T-helper 2 cell (primary cell): ENCODE results near the gene ARSD.
"Not testable (repeated sequence)": the region's sequence is repeated elsewhere in the genome, so short reads cannot be mapped to it uniquely, and the experiment has no call there.

Experiments
- DNase-seq, 5 experiments: peaks; one replicate each; pipeline versions ENCODE4 v3.0.0 to v3.0.0-alpha.2; 2012 to 2022

The ARSD gene

DNA sequence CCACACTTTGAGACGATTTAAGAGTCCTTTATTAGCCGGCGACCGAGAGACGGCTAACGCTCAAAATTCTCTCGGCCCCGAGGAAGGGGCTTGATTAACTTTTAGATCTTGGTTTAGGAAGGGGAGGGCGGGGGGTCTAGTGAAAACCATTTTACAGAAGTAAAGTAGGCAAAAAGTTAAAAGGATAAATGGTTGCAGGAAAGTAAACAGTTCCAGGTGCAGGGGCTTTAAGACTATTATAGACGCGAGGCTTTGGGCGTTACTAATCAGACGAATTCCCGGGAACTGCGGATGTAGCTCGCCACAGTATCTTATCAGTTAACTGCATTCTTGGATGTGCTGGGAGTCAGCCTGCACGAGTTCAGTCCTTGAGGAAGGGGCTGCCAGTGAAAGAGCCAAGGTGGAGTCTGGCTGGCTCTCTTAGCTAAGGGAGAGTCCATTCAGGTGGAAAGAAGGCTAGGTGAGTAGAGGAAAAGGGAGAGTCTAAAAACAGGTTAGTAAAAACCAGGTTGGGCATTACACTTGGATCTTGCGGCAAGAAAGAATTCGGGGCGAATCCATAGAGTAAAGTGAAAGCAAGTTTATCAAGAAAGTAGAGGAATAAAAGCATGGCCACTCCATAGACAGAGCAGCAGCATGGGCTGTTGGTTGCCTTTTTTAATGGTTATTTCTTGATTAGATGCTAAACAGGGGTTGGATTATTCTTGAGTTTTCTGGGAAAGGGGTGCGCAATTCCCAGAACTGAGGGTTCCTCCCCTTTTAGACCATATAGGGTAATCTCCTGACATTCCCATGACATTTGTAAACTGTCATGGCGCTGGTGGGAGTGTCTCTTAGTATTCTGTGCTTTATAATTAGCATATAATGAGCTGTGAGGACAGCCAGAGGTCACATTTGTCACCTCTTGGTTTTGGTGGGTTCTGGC is 38.3 kb downstream of the ARSD start:
- DNase-seq: not testable (repeated sequence)

DNA sequence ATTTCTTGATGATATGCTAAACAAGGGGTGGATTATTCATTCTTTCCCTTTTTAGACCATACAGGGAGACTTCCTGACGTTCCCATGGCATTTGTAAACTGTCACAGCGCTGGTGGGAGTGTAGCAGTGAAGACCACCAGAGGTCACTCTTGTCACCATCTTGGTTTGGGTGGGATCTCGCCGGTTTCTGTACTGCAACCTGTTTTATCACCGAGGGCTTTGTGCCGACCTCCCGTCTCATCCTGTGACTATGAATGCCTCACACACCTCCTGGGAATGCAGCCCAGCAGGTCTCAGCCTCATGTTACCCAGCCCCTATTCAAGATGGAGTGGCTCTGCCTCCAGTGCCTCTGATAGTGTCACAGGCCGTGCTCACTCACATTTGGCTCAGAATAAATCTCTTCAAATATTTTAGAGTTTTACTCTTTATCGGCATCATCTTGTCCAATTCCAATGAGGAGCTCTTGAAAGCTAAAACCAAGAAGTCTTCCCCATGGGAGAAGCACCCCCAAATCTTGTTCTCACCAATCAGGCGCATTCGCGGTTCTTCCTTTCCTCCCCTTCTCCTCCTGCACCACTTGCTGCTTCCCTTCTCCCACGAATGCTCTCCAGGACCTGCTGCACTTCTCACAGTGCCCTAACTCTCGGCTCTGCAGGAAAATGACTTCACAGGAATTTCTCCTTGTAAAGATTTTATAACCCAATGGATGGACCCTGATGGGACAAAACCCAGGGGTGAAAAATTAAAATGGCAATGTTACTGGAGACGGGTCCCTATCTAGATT is 39.2 kb downstream of the ARSD start:
- DNase-seq: not testable (repeated sequence)

DNA sequence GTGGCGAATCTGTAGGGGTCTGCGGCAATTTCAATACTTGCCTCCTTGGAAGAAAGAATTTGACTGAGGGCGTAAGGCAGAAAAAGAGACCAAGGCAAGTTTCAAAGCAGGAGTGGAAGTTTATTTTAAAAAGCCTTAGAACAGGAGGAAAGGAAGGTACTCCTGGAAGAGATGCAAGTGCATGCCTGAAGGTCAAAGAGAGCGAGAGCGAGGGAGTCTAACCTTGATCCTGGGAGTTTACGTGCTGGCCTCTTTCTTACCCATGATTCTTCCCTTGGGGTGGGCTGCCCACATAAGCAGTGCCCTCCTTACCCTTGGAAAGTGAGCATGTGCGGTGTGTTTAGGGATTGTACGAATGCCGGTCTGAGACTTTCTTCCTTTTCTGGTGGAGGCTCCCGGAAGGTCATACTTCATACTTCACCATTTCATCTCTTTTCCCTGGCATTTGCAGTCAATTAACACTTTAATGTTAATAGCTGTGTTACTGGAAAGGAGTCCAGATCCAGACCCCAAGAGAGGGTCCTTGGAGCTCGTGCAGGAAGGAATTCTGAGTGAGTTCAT is 40.0 kb downstream of the ARSD start:
- DNase-seq: no peak

DNA sequence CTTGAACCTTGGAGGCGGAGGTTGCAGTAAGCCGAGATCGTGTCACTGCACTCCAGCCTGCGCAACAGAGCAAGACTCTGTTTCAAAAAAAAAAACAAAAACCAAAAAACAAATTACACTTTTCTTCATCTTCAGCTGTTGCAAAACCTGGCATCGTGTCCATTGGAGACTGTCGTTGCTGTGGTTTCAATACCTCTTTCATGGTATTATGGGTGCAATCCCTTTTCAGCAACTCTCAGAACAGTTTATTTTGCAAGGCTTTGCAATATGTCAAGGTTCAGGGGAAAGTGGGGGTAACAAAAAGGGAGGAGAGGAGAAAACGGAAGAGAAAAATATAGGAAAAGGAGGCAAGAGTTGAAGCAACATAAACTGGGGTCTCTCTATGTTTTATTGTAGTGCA is 40.8 kb downstream of the ARSD start:
- no peak for DNase-seq

DNA sequence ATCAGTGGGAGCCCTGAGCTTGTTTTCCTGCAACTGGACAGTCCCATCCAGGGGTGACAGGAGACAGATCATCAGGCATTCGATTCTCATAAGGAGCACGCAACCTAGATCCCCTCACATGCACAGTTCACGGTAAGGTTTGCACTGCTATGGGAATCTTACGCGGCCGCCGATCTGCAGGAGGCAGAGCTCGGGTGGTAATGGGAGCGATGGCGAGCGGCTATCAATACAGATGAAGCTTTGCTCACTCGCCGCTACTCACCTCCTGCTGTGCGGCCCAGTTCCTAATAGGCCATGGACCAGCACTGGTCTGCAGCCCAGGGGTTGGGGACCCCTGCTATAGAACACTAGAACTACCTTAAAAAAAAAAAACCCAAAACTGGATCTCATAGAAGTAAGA is 45.4 kb downstream of the ARSD start:
- DNase-seq: no peak

DNA sequence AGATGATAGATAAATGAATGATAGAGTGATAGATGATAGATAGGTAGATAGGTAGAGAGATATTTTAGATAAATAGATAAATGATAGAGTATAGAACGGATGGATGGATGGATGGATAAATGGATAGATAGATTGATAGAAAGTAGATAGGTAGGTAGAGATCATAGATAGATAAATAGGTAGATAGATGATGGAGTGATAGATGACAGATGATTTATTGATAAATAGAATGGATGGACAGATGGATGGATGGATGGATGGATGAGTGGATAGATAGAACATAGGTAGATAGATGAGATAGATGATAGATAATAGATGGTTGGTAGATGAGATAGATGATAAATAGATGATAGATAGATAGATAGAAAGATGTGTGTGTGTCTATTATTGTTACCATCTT is 49.5 kb downstream of the ARSD start:
- DNase-seq: no peak

DNA sequence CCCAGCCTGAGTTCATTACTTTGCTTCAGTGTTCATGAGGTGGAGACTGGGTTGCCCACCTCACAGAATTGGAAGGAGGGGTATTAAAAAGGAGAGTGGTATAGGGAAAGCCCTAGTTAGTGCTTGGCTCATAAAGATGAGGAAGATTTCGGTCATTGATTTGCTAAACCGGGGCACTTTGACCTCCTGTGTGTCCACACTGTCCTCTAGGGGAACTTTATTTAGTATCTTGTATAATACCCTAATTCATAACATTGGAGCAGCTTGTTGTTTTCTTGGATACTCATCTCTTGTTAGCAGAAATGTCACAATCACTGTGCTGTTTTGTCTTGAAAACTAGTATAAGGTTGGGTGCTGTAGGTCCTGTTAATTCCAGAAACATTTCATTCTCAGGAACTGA is 50.6 kb downstream of the ARSD start:
- no peak for DNase-seq

DNA sequence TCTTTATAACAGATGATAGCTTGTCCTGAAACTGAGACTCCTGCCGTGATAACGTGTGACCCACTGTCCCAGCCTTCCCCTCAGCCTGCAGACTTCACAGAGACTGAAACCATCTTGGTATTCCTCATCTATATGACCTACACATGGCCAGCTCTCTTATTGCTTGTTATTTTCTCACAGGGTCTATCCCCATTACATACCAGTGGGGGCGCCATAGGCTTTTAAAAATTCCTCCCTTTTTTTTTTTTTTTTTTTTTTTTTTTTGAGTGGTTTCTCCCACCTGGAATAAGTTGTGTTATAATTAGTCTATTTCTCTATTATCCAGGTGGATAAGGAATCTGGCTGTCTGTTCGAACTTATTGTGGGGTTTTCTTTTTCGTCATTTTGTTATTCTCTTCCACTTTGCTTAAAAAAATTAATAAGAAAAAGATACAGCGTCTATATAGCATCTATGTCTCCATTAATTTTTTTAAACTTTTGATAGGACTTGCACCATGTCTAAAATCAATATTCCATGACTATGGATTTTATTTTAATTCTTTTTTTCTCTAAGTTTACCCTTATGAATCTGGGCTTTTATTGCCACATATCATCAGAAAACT is 53.2 kb downstream of the ARSD start:
- DNase-seq: no peak

DNA sequence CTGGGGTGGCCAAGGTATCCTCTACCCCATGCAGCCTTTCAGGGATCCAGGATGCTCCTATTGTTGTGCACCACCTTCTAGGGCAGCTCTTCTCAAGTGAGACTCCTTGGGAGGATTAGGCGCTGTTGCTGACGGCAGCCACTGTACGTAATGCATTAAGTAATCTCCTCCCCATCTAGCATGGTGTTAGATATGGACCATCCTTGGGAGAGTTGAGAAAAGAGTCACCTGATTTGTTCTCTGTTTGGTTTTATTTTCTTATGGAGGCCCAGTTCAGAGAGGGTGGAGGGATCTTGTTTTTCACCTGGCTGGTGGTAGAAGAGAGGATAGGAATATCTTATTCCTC is 54.0 kb downstream of the ARSD start:
- DNase-seq: no peak

DNA sequence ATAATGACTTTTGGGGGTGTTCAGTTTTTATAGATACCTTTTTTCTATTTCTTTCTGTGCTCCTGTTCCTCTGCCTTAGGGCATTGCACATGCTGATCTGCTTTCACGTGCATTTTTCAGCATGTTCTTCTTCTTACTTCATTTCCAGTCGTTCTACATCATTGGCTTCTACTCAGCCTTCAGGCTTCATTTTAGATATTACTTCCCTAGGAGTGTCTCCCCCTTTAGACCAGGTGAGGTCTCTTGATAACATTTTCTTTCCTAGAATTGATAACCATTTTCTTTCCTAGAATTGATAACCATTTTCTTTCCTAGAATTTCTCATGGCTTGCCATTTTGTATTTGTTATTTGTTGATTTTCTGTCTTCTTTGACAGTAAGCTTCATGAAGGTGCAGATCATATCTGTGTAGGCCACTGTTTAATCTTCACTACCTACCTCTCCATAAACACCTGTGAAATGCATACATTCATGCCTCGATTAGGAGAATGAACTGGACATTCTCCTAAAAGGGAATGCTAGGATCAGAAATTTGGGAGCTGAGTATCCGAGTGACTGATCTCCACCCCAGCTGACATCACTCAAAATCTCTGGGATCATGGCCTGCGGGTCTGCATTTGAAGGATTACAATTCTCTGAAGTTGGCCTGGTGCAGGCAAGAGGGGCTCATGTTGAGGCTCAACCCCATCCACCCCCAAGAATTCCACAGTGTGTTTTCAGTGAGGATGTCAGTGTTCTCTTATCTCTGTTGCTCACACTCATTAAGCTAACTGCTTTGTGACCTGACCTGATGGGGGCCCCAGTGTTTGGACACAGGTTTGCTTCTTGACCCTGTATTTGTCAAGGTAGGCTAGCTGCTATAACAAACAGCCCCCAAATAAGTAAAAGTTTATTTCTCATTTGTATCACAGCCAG is 54.7 kb downstream of the ARSD start:
- DNase-seq: no peak

DNA sequence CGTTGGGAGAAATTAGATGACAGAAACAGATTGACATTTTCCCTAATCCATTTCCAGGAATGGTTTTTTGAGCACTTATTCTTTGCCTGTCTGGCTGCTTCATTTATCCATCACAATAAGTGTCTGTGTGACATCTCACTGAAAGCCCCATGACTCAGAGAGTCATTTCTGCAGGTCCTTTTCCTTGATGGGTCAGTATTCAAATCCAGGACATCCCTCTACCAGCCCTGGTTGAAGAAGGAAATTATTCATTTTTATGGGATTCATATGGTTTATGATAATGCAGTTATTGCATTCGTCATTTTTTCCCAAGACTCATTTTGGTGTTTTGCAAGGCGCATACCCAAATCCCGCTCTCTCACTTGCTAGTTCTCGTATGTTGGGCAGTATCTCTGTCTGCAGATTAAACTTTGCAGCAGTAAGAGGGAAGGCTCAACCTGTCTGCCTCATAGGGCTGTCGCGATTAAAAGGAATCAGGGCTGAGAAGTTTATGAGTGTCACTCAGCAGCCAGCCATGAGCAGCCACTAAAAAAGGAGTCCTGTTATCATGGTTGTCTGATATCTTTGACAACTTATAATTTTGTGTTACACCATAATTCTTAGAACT is 56.4 kb downstream of the ARSD start:
- no peak for DNase-seq

DNA sequence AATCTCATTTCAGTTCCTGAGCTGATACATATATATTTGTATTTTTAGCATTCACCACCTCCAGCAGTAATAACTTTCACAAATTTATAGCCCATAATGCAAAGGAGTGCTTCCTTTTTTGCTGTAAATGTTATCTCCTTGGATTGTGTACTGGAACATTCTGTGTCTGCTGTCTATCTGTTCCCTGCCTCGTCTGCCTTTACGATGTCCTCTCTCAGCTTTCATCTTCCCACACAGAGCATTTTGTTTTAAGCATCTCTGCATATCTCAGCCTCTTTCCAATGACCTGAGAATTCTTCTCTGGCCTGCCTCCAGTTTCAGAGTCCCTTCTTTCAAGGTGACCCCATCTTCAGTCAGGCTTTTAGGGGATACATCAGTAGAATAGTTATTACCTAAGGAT is 57.3 kb downstream of the ARSD start:
- no peak for DNase-seq

DNA sequence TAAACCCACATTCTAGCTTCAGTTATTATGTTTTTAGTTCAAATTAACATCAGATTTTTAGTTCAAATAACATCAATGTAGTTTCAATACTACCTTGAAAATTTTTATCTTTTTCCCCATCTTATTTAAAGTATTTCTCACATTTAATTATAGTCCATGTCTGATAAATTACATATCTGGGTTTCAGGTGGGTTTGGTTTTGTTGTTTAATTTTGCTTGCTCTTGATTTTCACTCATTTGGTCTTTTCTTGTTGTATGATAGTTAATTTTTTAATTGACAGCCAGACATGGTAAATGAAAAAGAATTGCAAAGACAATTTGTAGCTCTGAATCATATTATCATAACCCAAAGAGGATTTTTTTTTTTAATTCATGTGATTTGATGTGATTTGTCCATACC is 58.5 kb downstream of the ARSD start:
- DNase-seq: no peak

DNA sequence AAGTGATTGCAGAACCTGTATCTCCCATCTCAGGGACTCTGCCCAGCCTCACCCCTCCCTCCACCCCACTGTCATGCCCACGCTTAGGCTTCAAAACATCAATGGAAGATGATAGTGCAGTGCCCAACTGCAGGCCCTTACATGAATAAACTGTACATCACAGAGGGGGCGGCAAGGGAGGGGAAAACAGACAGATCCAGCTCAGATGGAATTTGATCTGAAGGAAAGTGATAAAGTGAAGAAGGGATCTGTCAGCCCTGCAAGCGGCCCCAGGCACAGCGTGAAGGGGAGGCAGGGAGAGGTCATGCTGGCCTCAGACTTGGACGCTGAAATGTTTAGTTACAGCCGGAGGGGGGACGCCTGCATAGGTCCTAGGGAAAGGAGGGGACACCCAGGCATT is 61.9 kb downstream of the ARSD start:
- no peak for DNase-seq

DNA sequence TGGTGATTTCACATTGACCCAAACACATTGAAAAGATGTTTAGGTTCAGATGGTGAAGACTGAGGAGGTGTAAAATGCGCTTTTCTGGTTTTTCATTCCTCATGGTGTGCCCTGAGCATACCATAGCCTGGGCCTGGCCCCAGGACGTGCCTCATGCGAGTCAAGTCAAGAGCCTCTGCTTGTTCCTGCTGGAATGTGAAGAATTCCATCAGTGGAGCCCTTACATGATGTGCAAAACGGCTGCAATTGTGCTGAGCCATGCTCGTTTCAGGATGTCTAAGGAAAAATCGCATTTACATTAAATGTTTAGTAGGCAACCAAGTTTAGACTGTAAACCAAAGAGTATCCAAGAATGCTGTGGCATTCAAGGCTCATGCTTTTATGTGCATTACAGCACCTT is 65.5 kb downstream of the ARSD start:
- no peak for DNase-seq

DNA sequence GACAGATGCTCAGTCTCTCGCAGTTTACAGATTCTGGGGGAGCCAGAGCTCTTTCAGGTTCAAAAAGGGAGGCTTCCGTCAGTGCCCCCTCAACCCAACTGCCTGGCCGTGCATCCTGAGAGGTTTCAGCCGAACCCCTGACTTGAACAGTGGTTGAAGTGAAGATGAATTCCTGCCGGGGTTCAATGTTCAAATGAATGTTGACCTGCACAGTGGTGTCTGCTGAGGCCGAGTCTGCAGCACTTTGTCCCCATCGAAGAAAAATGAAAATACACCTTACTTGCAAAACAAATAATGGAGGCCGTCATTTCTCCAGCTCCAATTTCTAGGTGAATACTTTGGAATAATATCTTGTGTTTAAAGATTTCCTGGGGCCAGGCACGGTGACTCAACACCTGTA is 66.7 kb downstream of the ARSD start:
- DNase-seq: no peak

DNA sequence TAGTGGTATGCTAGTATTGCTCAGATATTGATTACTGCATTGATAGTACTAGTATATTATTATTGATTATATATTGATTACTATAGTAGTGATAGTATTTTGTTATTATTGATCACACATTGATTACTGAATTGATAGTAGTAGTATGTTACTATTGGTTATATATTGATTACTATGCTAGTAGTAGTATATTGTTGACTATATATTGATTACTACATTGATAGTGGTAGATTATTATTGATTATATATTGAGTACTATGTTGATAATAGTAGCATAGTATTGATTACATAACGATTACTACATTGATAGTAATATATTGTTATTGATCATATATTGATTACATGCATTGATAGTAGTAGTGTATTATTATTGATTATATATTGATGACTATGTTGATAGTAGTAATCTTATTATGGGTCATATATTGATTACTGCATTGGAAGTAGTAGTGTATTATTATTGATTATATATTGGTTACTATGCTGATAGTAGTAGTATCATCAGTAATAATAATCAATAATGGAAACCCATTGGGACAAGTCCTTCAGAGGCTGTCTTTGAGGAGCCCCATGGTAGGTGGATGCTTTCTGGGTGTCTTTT is 69.8 kb downstream of the ARSD start:
- no peak for DNase-seq

DNA sequence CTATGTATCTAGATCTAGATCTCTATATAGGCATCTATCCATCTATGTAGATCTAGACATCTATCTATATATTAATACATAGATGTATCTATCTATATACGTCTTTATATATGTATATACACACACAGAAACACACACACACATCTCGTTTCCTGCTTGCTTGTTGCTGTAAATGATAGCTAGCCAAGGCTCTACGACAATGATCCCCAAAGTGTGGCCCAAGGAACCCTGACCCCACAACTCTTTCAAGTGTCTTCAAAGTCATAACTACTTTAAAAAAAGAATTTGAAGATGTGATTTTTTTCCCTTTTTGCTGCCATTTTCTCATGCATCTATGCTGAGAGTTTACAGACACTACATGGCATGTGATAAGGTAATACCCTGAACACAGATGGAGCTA is 71.6 kb downstream of the ARSD start:
- DNase-seq: no peak

DNA sequence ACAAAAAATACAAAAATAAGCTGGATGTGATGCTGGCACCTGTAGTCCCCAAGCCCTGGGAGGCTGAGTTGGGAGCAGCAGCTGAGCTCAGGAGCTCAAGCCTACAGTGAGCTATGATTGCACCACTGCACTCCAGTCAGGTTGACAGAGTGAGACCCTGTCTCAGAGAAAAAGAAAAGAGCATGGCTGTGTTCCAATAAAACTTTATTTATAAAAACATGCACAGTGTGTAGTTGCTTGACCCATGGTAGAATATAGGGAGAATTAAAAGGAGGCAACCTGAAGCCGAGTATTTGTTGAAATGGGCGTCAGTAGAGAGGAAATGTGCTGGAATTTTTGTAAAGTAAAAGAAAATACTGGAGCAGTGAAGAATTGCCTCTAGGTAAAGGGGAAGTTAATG is 73.4 kb downstream of the ARSD start:
- DNase-seq: no peak

DNA sequence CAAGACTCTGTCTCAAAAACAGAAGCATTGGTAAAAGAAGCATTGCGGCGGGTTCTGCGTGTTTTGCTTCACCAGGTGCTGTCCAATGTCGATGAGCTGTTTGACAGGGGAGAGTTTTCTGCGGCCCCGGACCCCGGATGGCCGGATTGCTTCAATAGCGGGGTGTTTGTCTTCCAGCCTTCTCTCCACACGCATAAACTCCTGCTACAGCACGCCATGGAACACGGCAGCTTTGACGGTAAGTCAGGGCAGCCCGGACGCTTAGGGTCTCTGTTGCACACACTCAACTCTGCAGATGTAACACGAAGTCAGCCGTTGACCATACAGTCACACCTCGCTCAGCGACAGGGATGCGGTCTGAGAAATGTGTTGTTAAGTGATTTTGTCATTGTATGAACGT is 74.2 kb downstream of the ARSD start:
- no peak for DNase-seq
